HepG2 (cell line): ENCODE measurements around the gene TEF. TPM values are rescaled to one million over a fixed set of nuclear protein-coding genes. Genes with fewer than 3 reads are reported as not detected.

Source experiments
- GLI4 ChIP-seq: sonication (generic); formaldehyde crosslinking; IDR thresholded peaks from 2 replicates; pipeline ENCODE4 v1.5.1; 2020; ENCODE audit warnings: missing genetic modification reagents, mild to moderate bottlenecking, moderate library complexity, borderline replicate concordance
- HNRNPUL1 ChIP-seq: fragments of 200-400 bp; formaldehyde crosslinking; IDR thresholded peaks from 2 replicates; pipeline ENCODE4 v1.6.1; 2017; ENCODE audit warnings: low read depth, mild to moderate bottlenecking, low read length, moderate library complexity
- KLF16 ChIP-seq, 2 experiments: sonication (generic) in 1 of 2; formaldehyde crosslinking in 1 of 2; IDR thresholded peaks; 2 replicates each; pipeline versions ENCODE4 v1.6.1 to v1.8.0; 2016 to 2023; ENCODE audit warnings: missing genetic modification reagents in 2 of 2, missing compliant biosample characterization in 1 of 2
- KLF9 ChIP-seq: IDR thresholded peaks from 2 replicates; pipeline ENCODE4 v1.6.1; 2016; ENCODE audit warnings: low read depth
- NR2F2 ChIP-seq: IDR thresholded peaks from 2 replicates; pipeline ENCODE4 v1.6.1; 2012; ENCODE audit warnings: low read depth, inconsistent platforms, borderline replicate concordance
- POLR2AphosphoS2 ChIP-seq: IDR thresholded peaks from 2 replicates; pipeline ENCODE4 v1.6.1; 2011; ENCODE audit warnings: low read depth, low read length, improper control_type of control experiment
- REPIN1 ChIP-seq: sonication (generic); formaldehyde crosslinking; IDR thresholded peaks from 2 replicates; pipeline ENCODE4 v1.8.0; 2022; ENCODE audit warnings: missing genetic modification reagents, low read depth, mild to moderate bottlenecking, borderline replicate concordance
- RORA ChIP-seq: sonication (generic); formaldehyde crosslinking; IDR thresholded peaks from 2 replicates; pipeline ENCODE4 v1.5.0; 2020; ENCODE audit warnings: mild to moderate bottlenecking, missing genetic modification reagents, moderate library complexity
- SALL1 ChIP-seq: sonication (generic); formaldehyde crosslinking; IDR thresholded peaks from 2 replicates; pipeline ENCODE4 v1.8.0; 2022; ENCODE audit warnings: mild to moderate bottlenecking, missing genetic modification reagents
- SMC3 ChIP-seq: IDR thresholded peaks from 2 replicates; pipeline ENCODE4 v1.6.1; 2011; ENCODE audit warnings: low read length, improper control_type of control experiment
- SP1 ChIP-seq, 2 experiments: fragments of 450-650 bp in 1 of 2; sonication (generic) in 1 of 2; formaldehyde crosslinking in 1 of 2; IDR thresholded peaks; 2 replicates each; pipeline versions ENCODE4 v1.4.0 to v1.6.1; 2016 to 2020; ENCODE audit warnings: missing genetic modification reagents in 1 of 2
- TBL1XR1 ChIP-seq: fragments of 150-350 bp; IDR thresholded peaks from 2 replicates; pipeline ENCODE4 v1.6.1; 2014; ENCODE audit warnings: borderline replicate concordance, low read length; ENCODE audit not compliant: partially characterized antibody
- TBX2 ChIP-seq: sonication (generic); formaldehyde crosslinking; IDR thresholded peaks from 2 replicates; pipeline ENCODE4 v1.5.0; 2020; ENCODE audit warnings: missing genetic modification reagents, mild to moderate bottlenecking, borderline replicate concordance
- ZEB1 ChIP-seq: IDR thresholded peaks from 2 replicates; pipeline ENCODE4 v1.6.1; 2012; ENCODE audit warnings: mild to moderate bottlenecking, low read depth, inconsistent platforms; ENCODE audit not compliant: insufficient replicate concordance
- ZMYM3 ChIP-seq: sonication (generic); formaldehyde crosslinking; IDR thresholded peaks from 2 replicates; pipeline ENCODE4 v1.5.1; 2020; ENCODE audit warnings: mild to moderate bottlenecking, missing genetic modification reagents
- ZNF160 ChIP-seq: sonication (generic); formaldehyde crosslinking; IDR thresholded peaks from 2 replicates; pipeline ENCODE4 v1.8.0; 2022; ENCODE audit warnings: mild to moderate bottlenecking, inconsistent platforms, missing genetic modification reagents
- ZNF34 ChIP-seq: sonication (generic); formaldehyde crosslinking; IDR thresholded peaks from 2 replicates; pipeline ENCODE4 v1.4.0; 2020; ENCODE audit warnings: mild to moderate bottlenecking, missing genetic modification reagents, borderline replicate concordance
- ZNF367 ChIP-seq: sonication (generic); formaldehyde crosslinking; IDR thresholded peaks from 2 replicates; pipeline ENCODE4 v1.4.0; 2020; ENCODE audit warnings: missing genetic modification reagents, borderline replicate concordance
- ZNF546 ChIP-seq: sonication (generic); formaldehyde crosslinking; conservative IDR thresholded peaks from 2 replicates; pipeline ENCODE4 v1.8.1; 2023; ENCODE audit warnings: mild to moderate bottlenecking, missing genetic modification reagents
- ZNF563 ChIP-seq: sonication (generic); formaldehyde crosslinking; IDR thresholded peaks from 2 replicates; pipeline ENCODE4 v1.8.0; 2022; ENCODE audit warnings: mild to moderate bottlenecking, moderate library complexity, missing genetic modification reagents
- ZNF850 ChIP-seq: sonication (generic); formaldehyde crosslinking; conservative IDR thresholded peaks from 2 replicates; pipeline ENCODE4 v1.9.0; 2021; ENCODE audit warnings: mild to moderate bottlenecking, missing genetic modification reagents
- polyA plus RNA-seq, 8 experiments: library from polyadenylated mRNA; depleted of rRNA in 3 of 8; stranded (reverse) in 7 of 8; unstranded in 1 of 8; fragments of >200 nt; fragmentation: Illumina TruSeq in 4 of 8; extraction: Trizol in 4 of 8; gene quantifications; 2 replicates each; pipeline versions ENCODE4 v1.2.1 to v1.2.3, GENCODE V29; 2011 to 2016; ENCODE audit warnings: low read depth in 4 of 8, missing spikeins in 1 of 8, mixed read lengths in 1 of 8; ENCODE audit not compliant: insufficient read depth in 1 of 8
- total RNA-seq, 5 experiments: library from RNA; depleted of rRNA; stranded (reverse); fragments of >200 nt; fragmentation: Illumina TruSeq; extraction: Trizol; gene quantifications; 2 replicates each; pipeline ENCODE4 v1.2.3, GENCODE V29; 2016; ENCODE audit warnings: low read depth in 1 of 5
- TF ChIP-seq, protein P1 (sequence below): sonication (generic); formaldehyde crosslinking; IDR thresholded peaks from 2 replicates; pipeline ENCODE4 v1.4.0; 2020; ENCODE audit warnings: missing genetic modification reagents
- TF ChIP-seq, protein P2 (sequence below): sonication (generic); formaldehyde crosslinking; IDR thresholded peaks from 2 replicates; pipeline ENCODE4 v1.8.1; 2023; ENCODE audit warnings: mild to moderate bottlenecking, missing genetic modification reagents, borderline replicate concordance
- TF ChIP-seq, protein P3 (sequence below): sonication (generic); formaldehyde crosslinking; IDR thresholded peaks from 2 replicates; pipeline ENCODE4 v1.5.1; 2020; ENCODE audit warnings: missing genetic modification reagents, mild to moderate bottlenecking, borderline replicate concordance
- TF ChIP-seq, protein P4 (sequence below): sonication (generic); formaldehyde crosslinking; IDR thresholded peaks from 2 replicates; pipeline ENCODE4 v1.4.0; 2020; ENCODE audit warnings: missing genetic modification reagents

The TEF gene
- total and polyA plus RNA-seq, 2 of the 13 experiments (the other 11 are each of a cell fraction or from before 2014, with no cell fraction given) = 7.6 to 11.2 TPM

DNA sequence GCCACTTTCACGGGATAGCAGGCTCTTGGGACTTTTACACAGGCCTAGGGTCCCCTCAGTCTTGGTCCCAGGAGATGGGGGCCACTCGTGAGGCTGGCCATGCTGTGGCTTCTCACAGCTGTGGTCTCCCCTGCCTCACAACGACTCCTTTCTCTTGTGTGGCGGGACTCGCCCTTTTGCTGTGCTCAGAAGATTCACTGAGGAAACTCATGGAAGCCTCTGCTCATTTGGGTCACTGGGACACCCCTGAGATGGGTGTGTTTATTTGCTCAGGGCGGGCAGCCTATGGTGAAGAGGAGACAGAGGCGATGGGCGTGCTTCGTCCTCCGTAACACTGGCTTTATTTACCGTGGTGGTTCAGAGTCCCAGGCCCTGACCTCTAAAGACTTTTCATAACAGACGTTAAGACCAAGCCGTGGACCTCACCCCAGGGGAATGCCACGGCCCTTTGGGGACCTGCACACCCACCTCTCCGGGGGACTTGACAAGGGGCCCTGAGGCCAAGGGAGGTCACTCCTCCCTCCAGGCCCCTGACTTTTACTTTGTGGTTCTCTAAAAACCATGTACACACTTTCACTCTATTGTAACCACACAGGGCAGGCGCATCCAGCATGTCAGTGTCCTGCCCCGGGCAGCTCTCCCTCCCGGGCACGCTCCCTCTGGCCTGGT, 15.5 kb downstream of the TEF start (continued):
- TF ChIP-seq, protein P1, sequence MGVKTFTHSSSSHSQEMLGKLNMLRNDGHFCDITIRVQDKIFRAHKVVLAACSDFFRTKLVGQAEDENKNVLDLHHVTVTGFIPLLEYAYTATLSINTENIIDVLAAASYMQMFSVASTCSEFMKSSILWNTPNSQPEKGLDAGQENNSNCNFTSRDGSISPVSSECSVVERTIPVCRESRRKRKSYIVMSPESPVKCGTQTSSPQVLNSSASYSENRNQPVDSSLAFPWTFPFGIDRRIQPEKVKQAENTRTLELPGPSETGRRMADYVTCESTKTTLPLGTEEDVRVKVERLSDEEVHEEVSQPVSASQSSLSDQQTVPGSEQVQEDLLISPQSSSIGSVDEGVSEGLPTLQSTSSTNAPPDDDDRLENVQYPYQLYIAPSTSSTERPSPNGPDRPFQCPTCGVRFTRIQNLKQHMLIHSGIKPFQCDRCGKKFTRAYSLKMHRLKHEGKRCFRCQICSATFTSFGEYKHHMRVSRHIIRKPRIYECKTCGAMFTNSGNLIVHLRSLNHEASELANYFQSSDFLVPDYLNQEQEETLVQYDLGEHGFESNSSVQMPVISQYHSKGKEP (CRISPR knock-in tag) = no peak
- no peak for TF ChIP-seq ZNF563 (CRISPR knock-in tag)
- no peak for TF ChIP-seq ZEB1
- TF ChIP-seq ZMYM3 (CRISPR knock-in tag) = 0 out of 2 replicates have a peak, but pooled peaks have one; percentile 12
- TF ChIP-seq ZNF160 (CRISPR knock-in tag) = no peak
- TF ChIP-seq ZNF546 (CRISPR knock-in tag) = no peak
- TF ChIP-seq KLF16 (CRISPR knock-in tag; IDR thresholded peaks at IDR 0.05) = peak in 1 of 2 experiments; percentile 52; a peak in 1 of 4 replicates
- no peak for TF ChIP-seq SP1 (IDR thresholded peaks at IDR 0.05)
- peak; percentile 60; the same call in 1 of the 2 replicates for TF ChIP-seq SP1 (CRISPR knock-in tag; IDR thresholded peaks at IDR 0.05)
- TF ChIP-seq HNRNPUL1 = no peak
- TF ChIP-seq TBX2 (CRISPR knock-in tag) = peak; percentile 73
- peak; percentile 87; the same call in 1 of the 2 replicates for TF ChIP-seq NR2F2
- TF ChIP-seq ZNF850 (CRISPR knock-in tag) = no peak
- TF ChIP-seq ZNF34 (CRISPR knock-in tag) = 0 out of 2 replicates have a peak, but pooled peaks have one; percentile 44
- no peak for TF ChIP-seq ZNF367 (CRISPR knock-in tag)
- TF ChIP-seq, protein P2, sequence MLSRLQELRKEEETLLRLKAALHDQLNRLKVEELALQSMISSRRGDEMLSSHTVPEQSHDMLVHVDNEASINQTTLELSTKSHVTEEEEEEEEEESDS (CRISPR knock-in tag) = no peak
- peak; percentile 56 for TF ChIP-seq TBL1XR1
- TF ChIP-seq, protein P3, sequence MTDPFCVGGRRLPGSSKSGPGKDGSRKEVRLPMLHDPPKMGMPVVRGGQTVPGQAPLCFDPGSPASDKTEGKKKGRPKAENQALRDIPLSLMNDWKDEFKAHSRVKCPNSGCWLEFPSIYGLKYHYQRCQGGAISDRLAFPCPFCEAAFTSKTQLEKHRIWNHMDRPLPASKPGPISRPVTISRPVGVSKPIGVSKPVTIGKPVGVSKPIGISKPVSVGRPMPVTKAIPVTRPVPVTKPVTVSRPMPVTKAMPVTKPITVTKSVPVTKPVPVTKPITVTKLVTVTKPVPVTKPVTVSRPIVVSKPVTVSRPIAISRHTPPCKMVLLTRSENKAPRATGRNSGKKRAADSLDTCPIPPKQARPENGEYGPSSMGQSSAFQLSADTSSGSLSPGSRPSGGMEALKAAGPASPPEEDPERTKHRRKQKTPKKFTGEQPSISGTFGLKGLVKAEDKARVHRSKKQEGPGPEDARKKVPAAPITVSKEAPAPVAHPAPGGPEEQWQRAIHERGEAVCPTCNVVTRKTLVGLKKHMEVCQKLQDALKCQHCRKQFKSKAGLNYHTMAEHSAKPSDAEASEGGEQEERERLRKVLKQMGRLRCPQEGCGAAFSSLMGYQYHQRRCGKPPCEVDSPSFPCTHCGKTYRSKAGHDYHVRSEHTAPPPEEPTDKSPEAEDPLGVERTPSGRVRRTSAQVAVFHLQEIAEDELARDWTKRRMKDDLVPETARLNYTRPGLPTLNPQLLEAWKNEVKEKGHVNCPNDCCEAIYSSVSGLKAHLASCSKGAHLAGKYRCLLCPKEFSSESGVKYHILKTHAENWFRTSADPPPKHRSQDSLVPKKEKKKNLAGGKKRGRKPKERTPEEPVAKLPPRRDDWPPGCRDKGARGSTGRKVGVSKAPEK (CRISPR knock-in tag) = no peak
- TF ChIP-seq RORA (CRISPR knock-in tag) = no peak
- TF ChIP-seq SALL1 = peak; percentile 82
- TF ChIP-seq SMC3 = no peak
- TF ChIP-seq, protein P4, sequence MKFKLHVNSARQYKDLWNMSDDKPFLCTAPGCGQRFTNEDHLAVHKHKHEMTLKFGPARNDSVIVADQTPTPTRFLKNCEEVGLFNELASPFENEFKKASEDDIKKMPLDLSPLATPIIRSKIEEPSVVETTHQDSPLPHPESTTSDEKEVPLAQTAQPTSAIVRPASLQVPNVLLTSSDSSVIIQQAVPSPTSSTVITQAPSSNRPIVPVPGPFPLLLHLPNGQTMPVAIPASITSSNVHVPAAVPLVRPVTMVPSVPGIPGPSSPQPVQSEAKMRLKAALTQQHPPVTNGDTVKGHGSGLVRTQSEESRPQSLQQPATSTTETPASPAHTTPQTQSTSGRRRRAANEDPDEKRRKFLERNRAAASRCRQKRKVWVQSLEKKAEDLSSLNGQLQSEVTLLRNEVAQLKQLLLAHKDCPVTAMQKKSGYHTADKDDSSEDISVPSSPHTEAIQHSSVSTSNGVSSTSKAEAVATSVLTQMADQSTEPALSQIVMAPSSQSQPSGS (CRISPR knock-in tag) = peak; percentile 59
- no peak for TF ChIP-seq KLF9 (CRISPR knock-in tag)
- TF ChIP-seq GLI4 (CRISPR knock-in tag) = peak; percentile 65; the same call in 1 of the 2 replicates
- peak; percentile 40; the same call in 1 of the 2 replicates for TF ChIP-seq REPIN1
- no peak for TF ChIP-seq POLR2AphosphoS2
